ENCODE measurements around the gene RAPGEF4. TPM values are rescaled to one million over a fixed set of nuclear protein-coding genes. Genes with fewer than 3 reads are reported as not detected.

Gene RAPGEF4
- polyA plus RNA-seq, 3 donors from 2014 or later: not detected

DNA sequence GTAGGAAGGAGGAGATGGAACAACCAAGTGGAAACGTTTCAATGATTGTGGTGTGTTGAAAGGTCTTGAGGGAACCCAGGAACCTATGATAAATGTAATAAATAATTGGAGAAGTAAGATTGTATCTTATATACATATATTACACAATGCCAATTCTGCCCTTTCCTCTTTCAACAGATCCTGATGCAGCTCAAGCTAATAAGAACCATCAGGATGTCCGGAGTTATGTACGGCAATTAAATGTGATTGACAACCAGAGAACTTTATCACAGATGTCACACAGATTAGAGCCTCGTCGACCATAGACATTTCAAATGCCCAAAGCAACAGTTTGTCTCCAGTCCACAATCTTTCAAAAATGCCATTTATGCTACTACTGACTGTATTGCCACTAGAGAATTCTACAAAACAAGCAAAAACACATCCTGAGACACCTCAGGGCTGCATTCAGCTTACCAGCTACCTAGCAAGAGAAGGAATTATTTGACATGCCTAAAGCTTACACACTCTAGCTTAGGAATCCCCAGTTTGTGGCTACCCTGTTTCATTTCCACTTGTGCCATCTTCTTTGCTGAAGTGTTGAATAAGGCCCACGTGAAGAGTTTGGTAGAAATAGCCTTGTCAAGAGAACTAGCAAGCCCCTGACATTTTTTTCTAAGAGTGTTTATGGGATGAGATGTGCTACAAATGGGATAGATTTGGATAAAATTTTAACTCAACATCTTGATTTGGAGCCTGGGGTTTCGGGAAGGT, 316.0 kb downstream of the RAPGEF4 start:
- Mint-ChIP-seq H3K4me1 (no peaks in the 10 kb centered on the region), H3K9me3 (no peaks in the 10 kb centered on the region), H3K27me3 (ENCODE audit: low read depth in 3 of 3) (peaks cover 2 to 9% (median 2%) of the 10 kb centered on the region in 3 donors), H3K36me3 (peaks cover 0 to 4% (median 0%) of the 10 kb centered on the region in 3 donors), H3K27ac (no peak overlapping the region), H3K4me3 (no peak overlapping the region)
- DNase-seq: no peak

DNA sequence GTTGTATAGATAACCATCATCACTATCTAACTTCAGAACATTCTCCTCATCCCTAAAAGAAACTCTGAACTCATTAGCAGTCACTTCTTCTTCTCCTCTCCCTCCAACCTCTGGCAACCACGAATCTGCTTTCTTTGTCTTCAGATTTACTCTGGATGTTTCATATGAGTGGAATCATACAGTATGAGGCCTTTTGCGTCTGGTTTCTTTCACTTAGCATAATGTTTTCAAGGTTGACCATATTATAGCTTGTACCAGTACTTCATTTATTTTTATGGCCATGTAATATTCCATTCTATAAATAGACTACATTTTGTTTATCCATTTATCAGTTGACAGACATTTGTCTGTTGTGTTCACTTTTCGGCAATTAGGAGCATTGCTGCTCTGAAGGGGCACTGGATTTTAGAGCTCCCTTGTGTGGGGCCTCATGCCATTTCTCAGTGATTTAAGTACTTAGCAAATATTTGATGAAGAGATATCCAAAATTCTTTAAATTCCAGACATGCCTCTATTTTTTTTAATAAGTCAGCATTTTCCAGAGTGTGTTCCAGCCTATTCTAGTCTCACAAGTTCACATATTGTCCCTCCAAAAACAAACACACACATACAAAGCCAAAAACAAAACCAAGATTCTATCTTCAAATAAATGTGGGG, 317.5 kb downstream of the RAPGEF4 start:
- Mint-ChIP-seq H3K9me3 (no peaks in the 10 kb centered on the region), H3K4me3 (no peak overlapping the region), H3K27ac (no peak overlapping the region), H3K36me3 (peaks cover 0 to 4% (median 0%) of the 10 kb centered on the region in 3 donors), H3K4me1 (no peaks in the 10 kb centered on the region), H3K27me3 (ENCODE audit: low read depth in 3 of 3) (peaks cover 0 to 9% (median 2%) of the 10 kb centered on the region in 3 donors)
- DNase-seq: no peak

DNA sequence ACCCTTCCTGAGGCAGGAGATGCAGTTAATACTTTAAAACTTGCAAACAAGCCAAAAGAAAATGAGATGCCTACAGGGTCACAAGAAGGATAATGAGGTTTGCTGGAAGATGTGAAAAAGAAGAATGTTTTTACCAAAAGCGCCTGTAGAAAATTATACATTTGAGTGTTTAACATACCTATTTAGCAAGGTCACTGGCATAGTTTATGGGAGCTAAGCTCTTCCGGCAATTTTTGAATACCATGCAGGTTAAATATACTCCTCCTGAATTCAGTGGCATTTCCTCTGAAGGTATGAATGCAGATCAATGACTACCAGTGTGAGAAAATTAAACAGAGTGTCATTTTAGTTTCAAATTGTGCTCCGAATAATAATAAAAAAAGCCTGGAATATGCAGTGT, 318.8 kb downstream of the RAPGEF4 start:
- H3K36me3 Mint-ChIP-seq: peaks cover 0 to 4% (median 0%) of the 10 kb centered on the region in 3 donors
- H3K9me3 Mint-ChIP-seq: no peaks in the 10 kb centered on the region
- DNase-seq: no peak
- H3K27ac Mint-ChIP-seq: no peak overlapping the region
- H3K27me3 Mint-ChIP-seq (ENCODE audit: low read depth in 3 of 3): peaks cover 0 to 8% (median 2%) of the 10 kb centered on the region in 3 donors
- H3K4me3 Mint-ChIP-seq: no peak overlapping the region
- H3K4me1 Mint-ChIP-seq: no peaks in the 10 kb centered on the region

DNA sequence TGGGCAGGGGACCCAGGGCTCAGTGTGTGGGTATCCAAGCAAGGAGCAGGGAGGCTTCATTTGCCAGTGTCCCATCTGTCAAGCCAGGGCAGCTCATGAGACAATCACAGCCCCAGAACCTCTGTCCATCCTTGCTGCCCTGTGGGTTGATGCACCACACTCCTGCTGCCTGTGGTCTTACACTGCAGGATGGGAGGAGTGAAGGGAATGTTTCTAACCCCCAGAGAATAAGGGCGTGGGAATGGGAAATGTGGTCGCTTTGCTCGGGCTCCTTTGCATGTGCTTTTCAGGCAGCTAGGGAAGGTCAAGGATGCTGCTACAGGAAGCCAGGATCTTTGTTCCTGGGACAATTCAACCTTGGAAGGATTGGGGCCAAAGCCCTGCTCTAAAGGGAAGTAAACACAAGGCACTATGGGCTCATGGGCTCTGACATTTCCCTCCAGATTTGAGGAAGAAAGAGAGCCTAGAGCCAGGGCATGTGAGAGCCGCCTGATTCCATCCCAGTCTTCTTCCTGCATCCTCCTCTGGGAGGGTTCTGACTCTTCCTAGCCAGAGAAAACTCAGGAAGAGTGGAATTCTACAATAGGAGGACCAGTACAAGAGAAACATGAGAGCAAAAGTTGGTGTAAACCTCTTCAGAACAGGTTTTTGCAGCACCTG, 321.2 kb downstream of the RAPGEF4 start:
- no peak overlapping the region for H3K27ac Mint-ChIP-seq
- peaks cover 0 to 4% (median 0%) of the 10 kb centered on the region in 3 donors for H3K36me3 Mint-ChIP-seq
- H3K9me3 Mint-ChIP-seq: no peaks in the 10 kb centered on the region
- no peak overlapping the region for H3K4me3 Mint-ChIP-seq
- H3K4me1 Mint-ChIP-seq: no peaks in the 10 kb centered on the region
- H3K27me3 Mint-ChIP-seq (ENCODE audit: low read depth in 3 of 3): peaks cover 0 to 7% (median 2%) of the 10 kb centered on the region in 3 donors
- DNase-seq: no peak

DNA sequence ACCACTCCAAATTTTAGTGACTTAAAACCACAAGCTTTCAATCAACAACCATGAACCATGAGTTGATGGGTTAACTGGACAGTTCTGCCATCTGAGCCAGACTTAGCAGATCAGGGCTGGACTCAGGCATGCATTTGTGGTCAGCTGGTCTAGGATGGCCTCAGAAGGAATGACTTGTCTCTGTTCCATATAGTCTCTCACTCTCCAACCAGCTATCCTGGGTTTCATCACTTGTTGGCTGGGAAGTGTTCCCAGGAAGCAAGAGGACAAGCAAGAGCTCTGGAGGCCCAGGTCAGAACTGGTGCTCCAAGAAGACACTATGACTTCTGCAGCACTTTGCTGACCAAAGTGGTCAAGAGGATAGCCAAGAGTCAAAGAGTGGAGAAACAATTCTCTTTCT, 322.5 kb downstream of the RAPGEF4 start:
- Mint-ChIP-seq H3K9me3 (no peaks in the 10 kb centered on the region), H3K27ac (no peak overlapping the region), H3K36me3 (peaks cover 0 to 4% (median 0%) of the 10 kb centered on the region in 3 donors), H3K27me3 (ENCODE audit: low read depth in 3 of 3) (peaks cover 0 to 5% (median 2%) of the 10 kb centered on the region in 3 donors), H3K4me3 (no peak overlapping the region), H3K4me1 (no peaks in the 10 kb centered on the region)
- no peak for DNase-seq

DNA sequence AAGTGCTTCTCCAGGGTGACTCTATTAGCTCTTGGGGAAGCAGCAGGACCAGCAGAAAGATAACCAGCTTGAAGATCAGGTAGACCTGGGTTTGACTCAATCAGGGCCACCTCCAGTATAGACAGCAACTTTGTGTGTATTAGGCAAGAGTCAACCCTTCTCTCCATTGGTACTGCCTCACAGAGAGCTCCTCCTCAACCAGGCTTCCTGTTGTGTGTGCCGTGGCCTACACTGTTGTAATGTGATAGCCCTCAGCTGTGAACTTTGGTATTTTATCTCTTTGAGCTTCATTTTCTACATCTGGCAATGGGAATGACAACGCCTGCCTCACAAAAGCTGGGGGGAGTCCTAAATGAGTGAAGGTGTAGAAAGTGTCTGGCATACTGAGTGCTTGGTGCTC, 323.0 kb downstream of the RAPGEF4 start:
- Mint-ChIP-seq H3K27me3 (ENCODE audit: low read depth in 3 of 3) (peaks cover 0 to 5% (median 2%) of the 10 kb centered on the region in 3 donors), H3K27ac (no peak overlapping the region), H3K4me1 (no peaks in the 10 kb centered on the region), H3K4me3 (no peak overlapping the region), H3K36me3 (peaks cover 0 to 4% (median 0%) of the 10 kb centered on the region in 3 donors), H3K9me3 (no peaks in the 10 kb centered on the region)
- no peak for DNase-seq

DNA sequence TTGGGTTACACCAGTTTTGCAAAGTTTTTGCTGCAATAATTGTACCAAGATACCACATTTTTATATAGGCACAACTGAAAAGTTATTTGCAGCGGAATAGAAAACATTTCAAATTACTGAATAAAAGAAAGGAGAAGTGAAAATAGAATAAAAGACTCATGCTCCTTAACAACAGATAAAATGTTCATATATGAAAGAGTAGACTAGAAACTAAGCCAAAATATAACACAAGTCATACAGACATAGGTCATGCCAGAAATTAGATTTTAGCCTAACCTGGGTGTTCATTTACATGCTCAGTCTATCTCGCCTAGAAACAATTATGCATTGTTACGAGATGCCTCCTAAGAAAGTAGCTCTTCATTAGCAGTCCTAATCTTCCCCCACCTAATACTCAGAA, 323.6 kb downstream of the RAPGEF4 start:
- H3K4me1 Mint-ChIP-seq: no peaks in the 10 kb centered on the region
- no peaks in the 10 kb centered on the region for H3K9me3 Mint-ChIP-seq
- no peak for DNase-seq
- H3K4me3 Mint-ChIP-seq: no peak overlapping the region
- H3K27ac Mint-ChIP-seq: no peak overlapping the region
- H3K27me3 Mint-ChIP-seq (ENCODE audit: low read depth in 3 of 3): peaks cover 0 to 5% (median 0%) of the 10 kb centered on the region in 3 donors
- H3K36me3 Mint-ChIP-seq: peaks cover 0 to 4% (median 0%) of the 10 kb centered on the region in 3 donors

DNA sequence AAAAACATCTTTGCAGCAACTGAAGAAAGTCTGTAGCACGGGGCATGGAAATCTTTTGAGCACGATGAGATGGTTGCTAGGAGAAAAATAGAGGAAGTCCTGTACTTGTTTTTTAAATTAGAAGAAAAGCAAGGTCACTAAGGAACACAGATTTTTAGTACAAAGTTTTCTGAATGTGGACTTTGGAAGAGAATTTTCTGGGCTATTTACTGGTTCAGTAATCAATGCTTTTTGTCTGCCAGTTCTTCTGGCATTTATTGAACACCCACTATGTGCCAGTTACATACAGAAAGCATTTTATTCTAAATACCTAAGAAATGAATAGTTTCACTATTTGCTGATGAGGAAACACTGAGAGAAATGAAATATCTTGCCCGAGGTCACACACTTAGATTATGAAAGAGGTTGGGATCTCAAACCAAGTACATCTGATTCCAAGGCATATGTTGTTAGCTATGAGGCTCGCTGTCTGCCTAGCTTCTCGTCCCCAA, 324.4 kb downstream of the RAPGEF4 start:
- DNase-seq: no peak
- Mint-ChIP-seq H3K9me3 (no peaks in the 10 kb centered on the region), H3K27me3 (ENCODE audit: low read depth in 3 of 3) (peaks cover 0 to 5% (median 3%) of the 10 kb centered on the region in 3 donors), H3K4me3 (no peak overlapping the region), H3K27ac (no peak overlapping the region), H3K36me3 (peaks cover 0 to 4% (median 0%) of the 10 kb centered on the region in 3 donors), H3K4me1 (no peaks in the 10 kb centered on the region)

DNA sequence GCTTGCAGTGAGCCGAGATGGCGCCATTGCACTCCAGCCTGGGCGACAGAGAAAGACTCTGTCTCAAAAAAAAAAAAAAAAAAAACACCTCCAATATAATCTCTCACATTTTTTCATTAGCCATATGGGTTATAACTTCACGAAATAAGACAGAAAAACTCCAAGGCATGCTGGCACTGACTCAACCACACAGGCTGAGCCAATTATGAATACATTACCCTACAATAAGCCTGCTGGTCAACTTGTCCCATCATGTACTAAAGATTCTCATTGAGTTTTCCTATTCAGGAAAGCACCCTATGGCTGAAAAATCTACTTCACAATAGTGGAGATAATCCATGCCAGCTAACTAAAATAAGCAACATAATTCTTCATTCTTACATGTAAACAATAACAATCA, 327.2 kb downstream of the RAPGEF4 start:
- no peak overlapping the region for H3K4me3 Mint-ChIP-seq
- DNase-seq: no peak
- no peaks in the 10 kb centered on the region for H3K9me3 Mint-ChIP-seq
- peaks cover 2 to 9% (median 8%) of the 10 kb centered on the region in 3 donors for H3K27me3 Mint-ChIP-seq (ENCODE audit: low read depth in 3 of 3)
- no peaks in the 10 kb centered on the region for H3K4me1 Mint-ChIP-seq
- no peak overlapping the region for H3K27ac Mint-ChIP-seq
- H3K36me3 Mint-ChIP-seq: no peaks in the 10 kb centered on the region

DNA sequence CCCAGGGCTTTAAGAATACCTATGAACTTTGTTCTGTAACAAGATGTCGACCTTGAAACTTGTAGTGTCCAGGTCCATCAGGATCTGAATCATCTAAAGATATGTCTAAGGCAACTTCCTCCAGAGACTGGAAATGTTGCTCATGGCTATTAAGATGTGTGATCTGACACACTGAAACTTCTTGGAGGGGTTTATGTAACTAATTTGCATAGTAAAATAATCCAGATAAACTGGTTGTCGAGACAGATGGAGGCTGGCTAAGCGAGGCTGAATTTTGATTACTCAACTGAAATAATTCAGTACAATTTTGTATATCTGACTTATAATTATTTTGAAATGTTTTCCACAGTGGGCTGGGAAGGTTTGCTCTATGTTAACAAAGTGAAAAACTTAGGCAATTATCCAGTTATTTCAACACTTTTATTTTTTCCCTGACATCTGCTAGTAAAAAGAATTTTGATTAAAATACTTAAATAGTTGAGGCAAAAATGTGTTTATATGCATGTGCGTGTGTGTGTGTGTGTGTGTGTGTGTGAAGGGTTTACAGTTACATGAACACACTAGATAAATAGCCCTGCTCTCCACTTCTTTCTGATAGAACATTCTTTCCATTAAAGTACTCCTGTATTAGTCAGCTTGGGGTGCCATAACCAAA, 328.6 kb downstream of the RAPGEF4 start:
- no peaks in the 10 kb centered on the region for H3K36me3 Mint-ChIP-seq
- H3K27me3 Mint-ChIP-seq (ENCODE audit: low read depth in 3 of 3): peaks cover 2 to 10% (median 9%) of the 10 kb centered on the region in 3 donors

DNA sequence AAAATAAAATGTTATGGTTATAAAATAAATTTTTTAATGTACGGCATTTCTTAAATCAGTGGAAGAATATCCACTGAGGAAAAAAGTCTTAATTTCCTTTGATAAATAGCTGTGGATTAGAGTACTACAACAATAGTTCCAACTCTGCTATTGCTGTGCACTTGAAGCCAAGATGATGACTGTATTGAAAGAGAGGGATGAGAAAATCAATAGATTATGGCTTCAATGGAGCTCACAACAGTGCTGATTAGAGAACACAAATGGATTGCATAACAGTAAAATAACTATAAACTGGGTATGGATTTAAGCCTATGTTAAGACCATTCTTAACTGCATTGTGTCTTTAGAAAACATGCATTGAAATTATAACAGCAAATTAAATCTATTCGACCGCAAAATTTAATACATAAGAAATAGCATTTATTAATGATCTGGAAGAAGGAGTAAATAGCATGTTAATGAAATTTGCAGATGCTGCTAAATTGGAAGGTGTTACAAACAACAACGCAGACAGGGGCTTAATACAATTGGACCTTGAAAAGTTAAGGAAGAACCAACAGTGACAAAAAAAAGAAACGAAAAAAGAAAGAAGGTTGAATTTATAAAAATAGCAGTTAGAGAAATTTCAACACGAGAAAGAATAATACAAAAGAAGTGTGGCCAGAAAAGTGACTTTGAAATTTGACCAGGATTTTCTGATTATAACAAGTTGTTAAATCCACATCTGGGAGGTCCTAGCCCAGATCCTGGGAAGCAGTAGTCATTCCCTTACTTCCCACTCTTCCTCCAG, 331.4 kb downstream of the RAPGEF4 start:
- no peak for DNase-seq
- Mint-ChIP-seq H3K4me1 (no peaks in the 10 kb centered on the region), H3K36me3 (no peaks in the 10 kb centered on the region), H3K9me3 (no peaks in the 10 kb centered on the region), H3K27ac (no peak overlapping the region), H3K27me3 (ENCODE audit: low read depth in 3 of 3) (peaks cover 2 to 13% (median 9%) of the 10 kb centered on the region in 3 donors), H3K4me3 (no peak overlapping the region)

More for the DNA sequence above, 328.6 kb downstream of the RAPGEF4 start:
- no peak overlapping the region for H3K27ac Mint-ChIP-seq
- H3K4me3 Mint-ChIP-seq: no peak overlapping the region
- no peaks in the 10 kb centered on the region for H3K4me1 Mint-ChIP-seq
- no peak for DNase-seq
- no peaks in the 10 kb centered on the region for H3K9me3 Mint-ChIP-seq

DNA sequence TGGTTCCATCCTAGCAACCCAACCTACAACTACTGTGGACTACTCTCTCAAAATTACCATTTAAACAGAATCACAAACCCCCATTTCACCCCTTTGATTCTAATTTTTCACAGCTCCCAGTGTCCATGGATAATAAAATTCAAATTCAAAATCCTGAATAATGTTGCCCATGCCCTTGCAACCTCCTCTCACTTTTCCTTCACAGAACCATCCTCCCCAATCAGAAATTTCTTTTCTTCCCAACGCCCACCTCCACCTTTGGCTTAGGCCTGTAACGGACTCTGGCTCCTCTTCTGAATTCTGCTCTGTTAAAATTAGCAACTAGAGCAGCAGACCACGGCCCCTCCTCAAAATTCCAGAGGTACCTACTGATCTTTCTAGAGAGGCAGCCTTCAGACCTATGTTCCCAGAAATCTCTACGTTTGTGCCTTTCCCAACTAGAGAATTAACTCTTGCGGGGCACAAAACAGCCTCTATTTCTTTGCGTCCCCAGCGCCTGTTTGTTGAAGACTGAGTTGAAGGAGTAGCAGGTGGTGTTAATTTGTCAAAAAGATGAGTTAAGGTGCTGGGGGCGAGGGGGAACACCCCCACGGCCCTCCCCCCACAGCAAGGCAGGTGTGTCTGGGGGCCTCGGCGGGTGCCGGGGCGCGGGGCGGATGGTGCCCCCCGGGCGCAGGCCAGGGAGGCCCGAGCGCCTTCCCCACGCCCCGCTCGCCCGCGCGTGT, 339.6 kb downstream of the RAPGEF4 start:
- Mint-ChIP-seq H3K4me3 (peak overlapping the region; percentile 74 to 85 (median 78)), H3K9me3 (no peaks in the 10 kb centered on the region), H3K27ac (peak overlapping the region in 1 of 6 donors; percentile 33), H3K4me1 (peaks cover 8 to 12% of the 10 kb centered on the region in 2 donors), H3K27me3 (ENCODE audit: low read depth in 3 of 3) (peaks cover 3 to 9% (median 4%) of the 10 kb centered on the region in 3 donors), H3K36me3 (no peaks in the 10 kb centered on the region)
- DNase-seq: no peak

All from immature natural killer cell (primary cell).